GM19351 (cell line): Measurements from ENCODE around the gene ZNF521.

ENCODE experiments used
- ATAC-seq: cut with Tn5 transposase; IDR thresholded peaks from one replicate; pipeline ENCODE4 v1.9.1; 2021; ENCODE audit warnings: mild to moderate bottlenecking, moderate library complexity; ENCODE audit not compliant: unreplicated experiment

Gene ZNF521

GRCh38 chr18:25175558-25176517 is 176.1 kb downstream of the ZNF521 start:
- ATAC-seq = no peak

DNA sequence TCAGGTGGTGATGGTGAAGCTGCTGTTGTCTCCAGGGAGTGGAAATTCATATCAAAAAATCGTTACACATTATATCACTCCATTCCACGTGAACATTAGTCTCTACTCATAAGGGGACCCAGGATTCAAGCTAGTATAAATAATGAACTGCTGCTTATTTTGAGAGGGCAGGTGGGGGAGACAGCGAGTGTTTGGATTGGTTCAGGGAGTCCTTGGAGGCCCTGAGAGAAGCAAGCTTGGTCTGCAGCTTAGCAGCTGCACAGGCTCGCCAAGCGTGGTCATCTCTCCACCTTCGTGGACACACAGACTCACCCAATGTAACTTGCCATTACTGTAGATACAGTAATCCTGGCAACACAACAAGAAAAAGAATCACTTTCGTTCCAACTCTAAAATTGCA is 177.6 kb downstream of the ZNF521 start:
- ATAC-seq = no peak

DNA sequence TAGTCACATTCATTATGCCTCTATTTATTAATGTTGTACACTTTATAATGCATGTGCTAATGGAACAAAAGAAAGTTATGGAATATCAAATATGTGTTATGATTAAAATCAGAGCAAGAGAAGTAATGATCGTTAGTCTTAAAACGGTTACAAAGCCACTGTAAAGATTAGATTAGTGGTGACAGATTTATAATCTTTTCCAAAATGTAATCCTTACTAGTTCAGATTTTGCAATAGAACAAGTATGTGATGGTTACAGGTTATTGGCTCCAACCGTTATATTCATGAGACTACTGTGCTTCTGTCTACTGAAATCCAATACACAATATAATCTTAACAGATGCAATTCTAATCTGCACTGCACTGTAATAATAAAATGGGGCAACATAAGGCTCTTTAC is 180.6 kb downstream of the ZNF521 start:
- ATAC-seq = no peak

DNA sequence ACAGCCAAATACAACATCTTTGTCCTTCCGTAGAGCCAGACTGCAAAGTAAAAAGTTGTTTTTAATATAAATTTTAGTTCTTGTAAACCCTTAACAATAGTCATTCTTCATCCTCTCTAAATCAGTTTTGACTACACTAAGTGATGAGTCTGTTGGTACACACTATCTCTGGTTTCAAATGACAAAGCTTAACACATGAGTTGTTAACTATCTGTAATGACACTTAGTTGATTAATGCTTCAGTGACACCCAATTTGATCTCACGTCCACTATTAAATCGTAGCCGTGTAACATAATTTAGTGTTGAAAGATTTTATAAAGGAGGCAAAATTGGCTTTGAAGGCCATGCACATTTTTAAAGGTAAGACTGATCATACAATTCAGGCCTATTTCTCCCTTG is 181.6 kb downstream of the ZNF521 start:
- ATAC-seq = no peak

GRCh38 chr18:25169701-25170100 is 182.3 kb downstream of the ZNF521 start:
- ATAC-seq = no peak

GRCh38 chr18:25167612-25168410 is 184.2 kb downstream of the ZNF521 start:
- ATAC-seq = no peak

GRCh38 chr18:25166113-25166512 is 185.9 kb downstream of the ZNF521 start:
- no peak for ATAC-seq

- ATAC-seq = peak; percentile 90
Measured at GRCh38 chr18:25164848-25165811, 186.8 kb downstream of the ZNF521 start.

DNA sequence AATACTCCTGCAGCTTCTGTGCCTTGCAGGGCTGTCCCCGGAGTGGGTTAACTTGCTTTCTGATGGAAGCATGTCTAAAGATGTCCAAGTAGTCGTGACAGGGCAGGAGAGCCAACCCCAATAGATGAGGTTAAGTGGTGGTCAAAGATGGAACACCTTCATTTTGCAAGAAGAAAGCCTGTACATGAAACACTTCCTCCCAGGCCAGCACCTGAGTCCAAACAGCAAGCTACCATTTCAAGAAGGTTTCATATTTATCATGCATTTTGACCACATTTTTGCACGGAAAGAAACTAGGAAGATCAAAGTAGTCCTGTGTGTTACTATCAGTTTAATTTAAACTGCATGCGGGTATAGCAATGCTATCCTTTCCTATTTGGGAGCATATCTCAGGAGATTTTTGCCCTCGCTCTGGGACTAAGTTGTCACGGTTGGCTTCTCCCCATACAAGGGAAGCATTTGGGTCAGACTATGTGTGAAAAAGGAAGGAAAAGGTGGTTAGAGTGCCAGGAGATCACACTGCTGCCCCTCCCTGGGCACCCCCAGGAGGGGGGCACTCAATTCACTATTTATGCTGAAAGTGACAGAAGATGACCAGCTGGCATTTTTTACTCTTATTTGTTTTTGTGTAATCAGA is 187.6 kb downstream of the ZNF521 start:
- ATAC-seq = peak; percentile 47

DNA sequence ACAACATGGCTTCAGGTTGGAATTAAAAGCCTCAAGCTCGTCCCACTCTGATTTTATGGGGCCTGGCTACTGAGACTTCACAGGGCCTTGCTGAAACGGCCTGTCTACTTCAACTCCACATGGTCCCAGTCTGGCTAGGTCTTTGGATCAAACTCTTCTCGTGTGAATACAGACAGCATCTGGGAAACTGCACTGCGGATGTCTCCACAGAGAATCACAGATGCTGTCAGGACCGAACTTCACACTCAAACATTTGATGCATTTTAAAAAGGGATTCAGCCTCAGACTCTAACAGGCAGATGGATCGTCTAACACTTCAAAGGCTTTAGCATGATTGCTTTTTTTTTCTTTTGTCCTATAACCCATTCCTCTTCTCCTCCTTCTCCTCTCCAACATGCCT is 198.5 kb downstream of the ZNF521 start:
- no peak for ATAC-seq

GRCh38 chr18:25147877-25148488 is 204.0 kb downstream of the ZNF521 start:
- ATAC-seq = no peak

- ATAC-seq = no peak
Measured at GRCh38 chr18:25146512-25146910, 205.5 kb downstream of the ZNF521 start.

- no peak for ATAC-seq
Measured at GRCh38 chr18:25145731-25146511, 206.0 kb downstream of the ZNF521 start.

GRCh38 chr18:25144820-25145219 is 207.1 kb downstream of the ZNF521 start:
- no peak for ATAC-seq

DNA sequence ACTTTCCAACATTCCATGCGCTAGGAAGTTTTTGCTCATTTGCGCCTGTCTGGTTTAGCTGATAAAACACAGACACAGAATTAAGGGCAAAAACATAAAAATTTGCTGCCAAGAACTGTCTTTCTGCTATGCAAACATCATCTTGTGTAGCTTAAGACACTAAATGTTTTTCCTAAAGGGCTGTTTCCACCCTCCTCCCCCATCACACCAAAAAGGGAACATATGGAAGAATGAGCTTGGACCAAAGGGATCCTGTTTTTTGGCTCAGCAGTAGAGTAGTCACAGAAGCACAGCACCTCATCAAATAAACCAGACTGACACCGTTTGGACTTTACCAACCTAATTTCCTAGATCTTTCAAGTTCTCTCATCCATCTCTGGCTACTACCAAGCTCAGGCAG is 210.1 kb downstream of the ZNF521 start:
- ATAC-seq = no peak

DNA sequence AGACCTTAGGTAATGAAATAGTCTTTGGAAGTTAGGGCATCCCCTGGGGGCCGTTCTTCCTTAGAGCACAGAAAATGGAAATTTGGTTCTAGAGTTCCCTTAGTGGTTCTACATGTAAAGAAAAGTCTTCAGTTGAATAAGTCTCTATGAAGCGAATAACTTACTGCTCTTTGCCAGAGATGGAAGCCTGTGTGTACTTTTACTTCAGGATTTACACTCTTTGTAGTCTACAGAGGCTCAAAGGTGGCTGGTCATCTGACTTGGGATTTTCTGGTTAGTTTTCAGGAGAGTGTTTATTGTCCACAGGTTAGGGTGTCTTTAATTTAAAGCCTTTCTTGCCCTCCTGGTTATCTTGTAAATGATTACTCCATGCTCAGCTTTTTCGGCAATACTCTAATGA is 210.6 kb downstream of the ZNF521 start:
- no peak for ATAC-seq

DNA sequence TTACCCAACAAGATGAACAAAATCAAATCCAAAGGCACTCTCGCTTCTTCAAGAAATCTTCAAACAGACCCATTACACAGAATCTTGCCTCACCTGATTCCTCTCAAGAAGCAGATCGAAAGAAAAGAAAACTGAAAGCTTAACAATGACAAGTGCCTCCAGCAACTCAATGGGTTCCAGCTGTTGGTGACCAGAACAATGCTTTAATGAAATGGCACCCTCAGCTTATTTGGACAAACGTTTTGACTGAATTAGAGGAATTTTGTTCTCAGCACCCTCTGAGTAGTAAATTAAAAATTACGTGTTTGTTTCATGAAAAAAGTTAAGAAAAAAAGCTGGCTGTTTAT is 211.0 kb downstream of the ZNF521 start:
- ATAC-seq = no peak

- ATAC-seq = no peak
Measured at GRCh38 chr18:25140124-25140961, 211.6 kb downstream of the ZNF521 start.

DNA sequence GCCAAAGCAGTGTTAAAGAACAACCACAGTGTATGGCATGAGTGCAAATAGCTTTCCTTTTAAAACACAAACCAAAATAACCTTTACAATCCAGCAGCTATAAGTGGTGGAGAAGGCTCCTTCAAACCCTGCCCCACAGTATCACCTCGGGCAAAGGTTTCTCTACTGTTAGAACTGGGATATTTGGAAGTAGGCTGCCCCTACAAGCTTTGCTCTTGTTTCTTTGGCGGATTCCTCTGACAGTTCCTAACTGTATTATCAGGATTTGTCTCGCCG is 214.8 kb downstream of the ZNF521 start:
- no peak for ATAC-seq
